Endothelial cell (in vitro differentiated cells): ENCODE data around the gene PLCD1. TPM values are rescaled to one million over a fixed set of nuclear protein-coding genes. Genes with fewer than 3 reads are reported as not detected.
A peak's percentile ranks its signal among the peaks of the same experiment; 100 is the strongest.

Experiments used
- DNase-seq: peaks from one replicate; pipeline ENCODE4 v3.0.0; 2021; ENCODE audit warnings: low spot score
- H3K27ac Mint-ChIP-seq: one replicate; pipeline ENCODE4 v1.8.0; 2021; ENCODE audit warnings: mixed read lengths, inconsistent platforms; ENCODE audit not compliant: unreplicated experiment
- H3K27me3 Mint-ChIP-seq: one replicate; pipeline ENCODE4 v1.8.0; 2021; ENCODE audit warnings: mild to moderate bottlenecking, moderate library complexity, mixed read lengths, inconsistent platforms; ENCODE audit not compliant: unreplicated experiment
- H3K36me3 Mint-ChIP-seq: one replicate; pipeline ENCODE4 v1.8.0; 2021; ENCODE audit warnings: mild to moderate bottlenecking, low read depth, mixed read lengths, inconsistent platforms; ENCODE audit not compliant: unreplicated experiment
- H3K4me1 Mint-ChIP-seq: one replicate; pipeline ENCODE4 v1.8.0; 2021; ENCODE audit warnings: mild to moderate bottlenecking, mixed read lengths, inconsistent platforms; ENCODE audit not compliant: unreplicated experiment
- H3K4me3 Mint-ChIP-seq: one replicate; pipeline ENCODE4 v1.8.0; 2021; ENCODE audit warnings: mild to moderate bottlenecking, mixed read lengths, inconsistent platforms; ENCODE audit not compliant: unreplicated experiment
- H3K9me3 Mint-ChIP-seq: one replicate; pipeline ENCODE4 v1.8.0; 2021; ENCODE audit warnings: mixed read lengths, inconsistent platforms; ENCODE audit not compliant: unreplicated experiment
- CTCF ChIP-seq: fragments of 200-600 bp; sonication (generic); IDR thresholded peaks from one replicate; pipeline ENCODE4 v1.5.0; 2021; ENCODE audit warnings: antibody characterized with exemption; ENCODE audit not compliant: unreplicated experiment
- total RNA-seq: library from RNA; stranded (reverse); fragmentation: NEBNext Ultra II Directional; extraction: Animal tissue kit (Norgen Biotek cat#: 25700); gene quantifications from one replicate; pipeline ENCODE4 v1.2.1, GENCODE V29; 2021; ENCODE audit not compliant: unreplicated experiment

Gene PLCD1
- total RNA-seq, 1 donor from 2014 or later: 22.4 TPM

GRCh38 chr3:38018296-38019266 lies 10.9 kb downstream of the PLCD1 start:
- H3K4me1 Mint-ChIP-seq: peaks cover 4% of the 10 kb centered on the region
- no peak overlapping the region for H3K27ac Mint-ChIP-seq
- peaks cover 14% of the 10 kb centered on the region for H3K27me3 Mint-ChIP-seq
- H3K36me3 Mint-ChIP-seq: peaks cover 36% of the 10 kb centered on the region
- DNase-seq: no peak
- H3K9me3 Mint-ChIP-seq: no peaks in the 10 kb centered on the region
- no peak overlapping the region for H3K4me3 Mint-ChIP-seq
- no peak for TF ChIP-seq CTCF

- Mint-ChIP-seq H3K27ac (no peak overlapping the region), H3K4me1 (peaks cover 3% of the 10 kb centered on the region), H3K36me3 (peaks cover 36% of the 10 kb centered on the region), H3K4me3 (no peak overlapping the region), H3K27me3 (peaks cover 9% of the 10 kb centered on the region), H3K9me3 (no peaks in the 10 kb centered on the region)
- DNase-seq: no peak
- TF ChIP-seq CTCF: no peak
These were observed 11.8 kb downstream of the PLCD1 start for GRCh38 chr3:38017445-38018295.

- peaks cover 9% of the 10 kb centered on the region for H3K27me3 Mint-ChIP-seq
- H3K9me3 Mint-ChIP-seq: no peaks in the 10 kb centered on the region
These were observed 12.5 kb downstream of the PLCD1 start for GRCh38 chr3:38016847-38017444.

GRCh38 chr3:38016410-38016809 lies 13.0 kb downstream of the PLCD1 start:
- Mint-ChIP-seq H3K36me3 (peaks cover 40% of the 10 kb centered on the region), H3K4me3 (peak overlapping the region; percentile 56), H3K9me3 (no peaks in the 10 kb centered on the region), H3K27ac (no peak overlapping the region), H3K4me1 (peaks cover 10% of the 10 kb centered on the region), H3K27me3 (peaks cover 6% of the 10 kb centered on the region)
- TF ChIP-seq CTCF: no peak
- DNase-seq: no peak

More at GRCh38 chr3:38016847-38017444, 12.5 kb downstream of the PLCD1 start:
- no peak overlapping the region for H3K4me3 Mint-ChIP-seq
- H3K36me3 Mint-ChIP-seq: peaks cover 36% of the 10 kb centered on the region
- no peak for DNase-seq
- no peak for TF ChIP-seq CTCF
- H3K4me1 Mint-ChIP-seq: peaks cover 4% of the 10 kb centered on the region
- no peak overlapping the region for H3K27ac Mint-ChIP-seq
